GM12878 (cell line): ENCODE results near the gene PTPRN2. TPM values are rescaled to one million over a fixed set of nuclear protein-coding genes. Genes with fewer than 3 reads are reported as not detected.

Experiments used
- ATAC-seq: fragments of 200-7000 bp; cut with Tn5 transposase; 3 replicates; pipeline ENCODE4 v1.9.1; 2020; ENCODE audit warnings: mild to moderate bottlenecking, moderate library complexity
- BruUV-seq: library from RNA; stranded (reverse); fragments of 400-500 nt; replicated peaks from 2 replicates; lab custom pipeline; 2021; lab: Mats Ljungman, UMichigan
- CTCF ChIA-PET: fragments of 300-600 bp; sonication (Branson Sonifier 250); formaldehyde crosslinking; extraction: SDS; loops from one replicate; lab custom pipeline; 2021; ENCODE audit warnings: inconsistent platforms; lab: Yijun Ruan, JAX
- POLR2A ChIA-PET: fragments of 350-600 bp; formaldehyde crosslinking; extraction: SDS; loops from one replicate; lab custom pipeline; 2021; ENCODE audit warnings: inconsistent platforms; lab: Charles Lee
- RAD21 ChIA-PET: fragments of 300-600 bp; sonication (Branson Sonifier 250); formaldehyde crosslinking; loops from one replicate; lab custom pipeline; 2023; ENCODE audit warnings: antibody characterized with exemption; ENCODE audit not compliant: unreplicated experiment; lab: Charles Lee
- SMC1A ChIA-PET: fragments of 300-600 bp; sonication (Branson Sonifier 250); formaldehyde crosslinking; loops from one replicate; lab custom pipeline; 2023; ENCODE audit not compliant: unreplicated experiment, uncharacterized antibody; lab: Charles Lee
- DNase-seq: peaks from one replicate; pipeline ENCODE4 v3.0.0-alpha.2; 2011; ENCODE audit warnings: low read depth, low spot score
- FAIRE-seq: peaks from 3 replicates; lab custom pipeline; 2011; peaks lifted over from hg19 to GRCh38; lab: Jason Lieb, UNC
- H2AFZ ChIP-seq: 2 replicates; pipeline ENCODE4 v1.6.0; 2011; ENCODE audit warnings: low read depth, low read length, control low read depth; ENCODE audit not compliant: control insufficient read depth
- H3K27ac ChIP-seq: 2 replicates; pipeline ENCODE4 v1.5.1; 2011; ENCODE audit warnings: control low read depth; ENCODE audit not compliant: control insufficient read depth, insufficient read depth
- H3K27me3 ChIP-seq, 2 experiments: replicated peaks in 1 of 2; 2 replicates each; pipeline versions ENCODE4 v1.6.0 to v1.6.1; 2011; ENCODE audit warnings: low read length in 1 of 2; ENCODE audit not compliant: control insufficient read depth in 2 of 2, insufficient read depth in 2 of 2
- H3K36me3 ChIP-seq, 2 experiments: 2 replicates each; pipeline ENCODE4 v1.5.1; 2011; ENCODE audit warnings: low read length in 1 of 2; ENCODE audit not compliant: control insufficient read depth in 2 of 2, insufficient read depth in 2 of 2
- H3K4me1 ChIP-seq: 2 replicates; pipeline ENCODE4 v1.6.1; 2011; ENCODE audit warnings: mild to moderate bottlenecking, low read length, moderate library complexity, mixed read lengths; ENCODE audit not compliant: control insufficient read depth, insufficient read depth
- H3K4me2 ChIP-seq: 2 replicates; pipeline ENCODE4 v1.6.0; 2011; ENCODE audit warnings: control low read depth; ENCODE audit not compliant: control insufficient read depth, insufficient read depth
- H3K4me3 ChIP-seq: fragments of 200-600 bp; sonication (generic); 2 replicates; pipeline ENCODE4 v1.5.1; 2016
- H3K79me2 ChIP-seq: 2 replicates; pipeline ENCODE4 v1.6.0; 2011; ENCODE audit warnings: low read length; ENCODE audit not compliant: control insufficient read depth, insufficient read depth
- H3K9ac ChIP-seq: 2 replicates; pipeline ENCODE4 v1.8.0; 2011; ENCODE audit warnings: low read length, control low read depth, mixed read lengths; ENCODE audit not compliant: control insufficient read depth, insufficient read depth
- H3K9me3 ChIP-seq: replicated peaks from 3 replicates; pipeline ENCODE4 v1.5.1; 2011; ENCODE audit warnings: mild to moderate bottlenecking, low read length; ENCODE audit not compliant: control insufficient read depth, insufficient read depth
- H4K20me1 ChIP-seq: 2 replicates; pipeline ENCODE4 v1.6.0; 2011; ENCODE audit not compliant: control insufficient read depth, insufficient read depth
- ATF2 ChIP-seq: IDR thresholded peaks from 2 replicates; pipeline ENCODE4 v1.6.1; 2012; ENCODE audit warnings: low read length, inconsistent platforms
- CBX5 ChIP-seq: sonication (generic); IDR thresholded peaks from 2 replicates; pipeline ENCODE4 v1.6.1; 2016; ENCODE audit warnings: low read depth, moderate library complexity, mild to moderate bottlenecking, inconsistent platforms
- CEBPB ChIP-seq, 2 experiments: fragments of 150-350 bp in 1 of 2; IDR thresholded peaks; 2 replicates each; pipeline ENCODE4 v1.6.1; 2012 to 2014; ENCODE audit warnings: low read depth in 2 of 2, low read length in 2 of 2, borderline replicate concordance in 1 of 2, inconsistent platforms in 1 of 2
- CEBPZ ChIP-seq: fragments of 150-350 bp; IDR thresholded peaks from 2 replicates; pipeline ENCODE4 v1.6.1; 2016; ENCODE audit warnings: low read depth, low read length
- EZH2 ChIP-seq: IDR thresholded peaks from 2 replicates; pipeline ENCODE4 v1.6.1; 2012; ENCODE audit warnings: low read depth, mild to moderate bottlenecking, control low read depth, inconsistent platforms, low read length, borderline replicate concordance; ENCODE audit not compliant: control insufficient read depth
- FOS ChIP-seq: IDR thresholded peaks from 3 replicates; pipeline ENCODE4 v1.6.1; 2011; ENCODE audit warnings: borderline replicate concordance; ENCODE audit not compliant: insufficient read length; ENCODE audit errors: extremely low read depth
- GATAD2B ChIP-seq: fragments of 450-650 bp; conservative IDR thresholded peaks from 2 replicates; pipeline ENCODE4 v1.6.1; 2017; ENCODE audit warnings: low read depth, mild to moderate bottlenecking, moderate library complexity
- HDAC2 ChIP-seq: fragments of 200-600 bp; sonication (generic); IDR thresholded peaks from 2 replicates; pipeline ENCODE4 v1.6.1; 2017
- KAT2A ChIP-seq: conservative IDR thresholded peaks from 2 replicates; pipeline ENCODE4 v1.6.1; 2011; ENCODE audit warnings: low read depth, low read length; ENCODE audit not compliant: control insufficient read depth
- KLF5 ChIP-seq: fragments of 450-650 bp; IDR thresholded peaks from 2 replicates; pipeline ENCODE4 v1.6.1; 2014; ENCODE audit warnings: mild to moderate bottlenecking; ENCODE audit not compliant: partially characterized antibody
- LARP7 ChIP-seq: fragments of 450-650 bp; IDR thresholded peaks from 2 replicates; pipeline ENCODE4 v1.6.1; 2017; ENCODE audit warnings: mild to moderate bottlenecking
- MTA2 ChIP-seq: fragments of 450-650 bp; IDR thresholded peaks from 2 replicates; pipeline ENCODE4 v1.6.1; 2016; ENCODE audit warnings: low read depth, mild to moderate bottlenecking, moderate library complexity
- NR2C2 ChIP-seq: IDR thresholded peaks from 2 replicates; pipeline ENCODE4 v1.6.1; 2011; ENCODE audit warnings: borderline replicate concordance, low read depth; ENCODE audit not compliant: control insufficient read depth, insufficient read length
- PKNOX1 ChIP-seq: fragments of 450-650 bp; IDR thresholded peaks from 2 replicates; pipeline ENCODE4 v1.6.1; 2016; ENCODE audit warnings: mild to moderate bottlenecking
- SREBF2 ChIP-seq: IDR thresholded peaks from 2 replicates; pipeline ENCODE4 v1.6.1; 2012; ENCODE audit warnings: mild to moderate bottlenecking, low read length
- WGBS: methylation state at CpG from one replicate; pipeline ENCODE4 v1.1.6; 2016; ENCODE audit warnings: low lambda C conversion rate; ENCODE audit not compliant: insufficient replicate concordance, insufficient coverage; ENCODE audit errors: missing lambda C conversion rate; 5-methylcytosine and 5-hydroxymethylcytosine counted together
- in situ Hi-C: fragments of 300-500 bp; cut with MboI; formaldehyde crosslinking; loops from 9 replicates; pipeline ENCODE4 v1.14.3; 2018; ENCODE audit warnings: mixed read lengths
- intact Hi-C: fragments of 100-400 bp; cut with micrococcal nuclease; formaldehyde crosslinking; loops from one replicate; pipeline ENCODE4 v1.14.2; 2022; ENCODE audit not compliant: unreplicated experiment
- polyA plus RNA-seq, 11 experiments: library from polyadenylated mRNA; depleted of rRNA in 4 of 11; unstranded in 6 of 11; stranded (reverse) in 5 of 11; fragments of >200 nt; fragmentation: Nextera tagmentation in 4 of 11; fragmentation: Illumina TruSeq in 1 of 11; extraction: Ambion mirVana in 4 of 11; extraction: Trizol in 1 of 11; gene quantifications; 1 replicate in 1 of 11; 2 replicates in 10 of 11; pipeline versions ENCODE4 v1.2.1 to v1.2.3, GENCODE V29; 2011 to 2016; ENCODE audit warnings: inconsistent platforms in 2 of 11, missing spikeins in 2 of 11, low read depth in 1 of 11
- total RNA-seq, 4 experiments: library from RNA; depleted of rRNA in 3 of 4; stranded (reverse); fragments of >200 nt in 3 of 4; fragmentation: Illumina TruSeq in 1 of 4; extraction: Trizol in 1 of 4; gene quantifications; 2 replicates each; pipeline versions ENCODE4 v1.2.1 to v1.2.3, GENCODE V29; 2013 to 2021

PTPRN2 gene
- total and polyA plus RNA-seq, 10 of the 15 experiments (the other 5 are each of a cell fraction or from before 2014, with no cell fraction given): 5.4 TPM; not detected in 9

- no peak for DNase-seq
- no peaks in the 10 kb centered on the region; a peak in 1 of 4 replicates for H3K36me3 ChIP-seq
- intact Hi-C loops (no loop called here), in situ Hi-C loops (no loop called here)
- BruUV-seq: no TSS peak
- TF ChIP-seq NR2C2 (no peak), FOS (no peak), ATF2 (no peak), GATAD2B (no peak), PKNOX1 (no peak), CBX5 (no peak), EZH2 (no peak), KAT2A (no peak), CEBPB (IDR thresholded peaks at IDR 0.05; ENCODE audit: borderline replicate concordance in 1 of 2, low read depth in 2 of 2, low read length in 2 of 2) (no peak), KLF5 (no peak), LARP7 (no peak), MTA2 (no peak), SREBF2 (no peak), CEBPZ (no peak), HDAC2 (no peak)
- H3K9ac ChIP-seq: no peak overlapping the region
- ChIA-PET SMC1A (no interaction called here), RAD21 (no interaction called here), POLR2A (no interaction called here), CTCF (no interaction called here)
- no peaks in the 10 kb centered on the region for H3K79me2 ChIP-seq
- H2AFZ ChIP-seq: no peak overlapping the region
- H3K4me3 ChIP-seq: no peak overlapping the region
- H4K20me1 ChIP-seq: no peaks in the 10 kb centered on the region
- H3K4me2 ChIP-seq: no peak overlapping the region
- no peak overlapping the region for H3K27ac ChIP-seq
- H3K9me3 ChIP-seq: peaks cover 1% of the 10 kb centered on the region; the same call in 1 of the 3 replicates
- 55% methylated on average over 9 of the region's 9 CpGs for WGBS
- no peak for ATAC-seq
- no peak for FAIRE-seq
- no peaks in the 10 kb centered on the region for H3K4me1 ChIP-seq
- H3K27me3 ChIP-seq: no peaks in the 10 kb centered on the region
Observed at GRCh38 chr7:158285383-158285770, 302.2 kb downstream of the PTPRN2 start.
